ENCODE results near the gene TUBB1.

DNA sequence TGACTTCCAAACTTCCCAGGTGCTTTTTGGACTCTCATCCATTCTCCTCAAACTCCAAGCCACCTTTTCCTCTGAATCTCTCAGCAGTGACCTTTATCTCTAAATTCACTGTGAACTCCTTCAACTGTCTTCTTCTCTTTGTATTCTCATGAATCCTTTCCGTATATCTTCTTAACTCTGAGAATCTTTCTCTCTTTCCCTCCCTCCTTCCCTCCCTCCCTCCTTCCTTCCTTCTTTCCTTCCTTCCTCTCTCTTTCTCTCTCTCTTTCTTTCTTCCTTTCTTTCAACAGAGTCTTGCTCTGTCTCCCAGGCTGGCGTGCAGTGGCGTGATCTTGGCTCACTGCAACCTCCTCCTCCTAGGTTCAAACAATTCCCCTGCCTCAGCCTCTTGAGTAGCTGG lies 27.6 kb downstream of the TUBB1 start:
- TF ChIP-seq, protein P1, sequence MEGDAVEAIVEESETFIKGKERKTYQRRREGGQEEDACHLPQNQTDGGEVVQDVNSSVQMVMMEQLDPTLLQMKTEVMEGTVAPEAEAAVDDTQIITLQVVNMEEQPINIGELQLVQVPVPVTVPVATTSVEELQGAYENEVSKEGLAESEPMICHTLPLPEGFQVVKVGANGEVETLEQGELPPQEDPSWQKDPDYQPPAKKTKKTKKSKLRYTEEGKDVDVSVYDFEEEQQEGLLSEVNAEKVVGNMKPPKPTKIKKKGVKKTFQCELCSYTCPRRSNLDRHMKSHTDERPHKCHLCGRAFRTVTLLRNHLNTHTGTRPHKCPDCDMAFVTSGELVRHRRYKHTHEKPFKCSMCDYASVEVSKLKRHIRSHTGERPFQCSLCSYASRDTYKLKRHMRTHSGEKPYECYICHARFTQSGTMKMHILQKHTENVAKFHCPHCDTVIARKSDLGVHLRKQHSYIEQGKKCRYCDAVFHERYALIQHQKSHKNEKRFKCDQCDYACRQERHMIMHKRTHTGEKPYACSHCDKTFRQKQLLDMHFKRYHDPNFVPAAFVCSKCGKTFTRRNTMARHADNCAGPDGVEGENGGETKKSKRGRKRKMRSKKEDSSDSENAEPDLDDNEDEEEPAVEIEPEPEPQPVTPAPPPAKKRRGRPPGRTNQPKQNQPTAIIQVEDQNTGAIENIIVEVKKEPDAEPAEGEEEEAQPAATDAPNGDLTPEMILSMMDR (IDR thresholded peaks at IDR 0.05), result no peak
- no peak for TF ChIP-seq POLR2A (IDR thresholded peaks at IDR 0.05)
